PC-9 (cell line): Measurements from ENCODE around the gene SERHL2. TPM values are rescaled to one million over a fixed set of nuclear protein-coding genes. Genes with fewer than 3 reads are reported as not detected.
A peak's percentile ranks its signal among the peaks of the same experiment; 100 is the strongest.

Experiments
- BruUV-seq: library from RNA; stranded (reverse); fragments of 400-500 nt; replicated peaks from 2 replicates; lab custom pipeline; 2021; lab: Mats Ljungman, UMichigan
- CTCF ChIA-PET: fragments of 300-600 bp; sonication (Branson Sonifier 250); formaldehyde crosslinking; loops from one replicate; lab custom pipeline; 2022; ENCODE audit warnings: antibody characterized with exemption; lab: Charles Lee
- POLR2A ChIA-PET: fragments of 300-600 bp; sonication (Branson Sonifier 250); formaldehyde crosslinking; loops from one replicate; lab custom pipeline; 2022; ENCODE audit warnings: antibody characterized with exemption; ENCODE audit not compliant: unreplicated experiment; lab: Charles Lee
- DNase-seq, 2 experiments: peaks; one replicate each; pipeline versions ENCODE4 v3.0.0 to v3.0.0-alpha.2; 2015 to 2022; ENCODE audit warnings: mixed read lengths in 1 of 2
- H2AFZ ChIP-seq: fragments of 200-600 bp; sonication (generic); 2 replicates; pipeline ENCODE4 v1.8.1; 2017; ENCODE audit warnings: antibody characterized with exemption
- H3F3A ChIP-seq: fragments of 200-600 bp; sonication (generic); 2 replicates; pipeline ENCODE4 v1.8.1; 2017; ENCODE audit warnings: antibody characterized with exemption, mild to moderate bottlenecking, low read depth; ENCODE audit not compliant: insufficient read depth
- H3K27ac ChIP-seq: fragments of 200-600 bp; sonication (generic); 2 replicates; pipeline ENCODE4 v1.6.1; 2016; ENCODE audit warnings: mixed run types
- H3K27me3 ChIP-seq: fragments of 200-600 bp; sonication (generic); 2 replicates; pipeline ENCODE4 v1.6.1; 2016; ENCODE audit warnings: low read depth, mixed run types; ENCODE audit not compliant: insufficient read depth
- H3K36me3 ChIP-seq: fragments of 200-600 bp; sonication (generic); 2 replicates; pipeline ENCODE4 v1.6.1; 2016; ENCODE audit warnings: low read depth, mixed run types
- H3K4me1 ChIP-seq: fragments of 200-600 bp; sonication (generic); replicated peaks from 2 replicates; pipeline ENCODE4 v1.6.1; 2016; ENCODE audit warnings: mixed run types; ENCODE audit not compliant: insufficient read depth
- H3K4me2 ChIP-seq: fragments of 200-600 bp; sonication (generic); 2 replicates; pipeline ENCODE4 v1.6.1; 2017; ENCODE audit warnings: mixed run types
- H3K4me3 ChIP-seq: fragments of 200-600 bp; sonication (generic); 2 replicates; pipeline ENCODE4 v1.6.1; 2016; ENCODE audit warnings: mixed run types
- H3K79me2 ChIP-seq: fragments of 200-600 bp; sonication (generic); 2 replicates; pipeline ENCODE4 v1.6.1; 2017; ENCODE audit warnings: low read depth, mixed run types
- H3K9me2 ChIP-seq: fragments of 200-600 bp; sonication (generic); 2 replicates; pipeline ENCODE4 v1.8.1; 2017; ENCODE audit warnings: mild to moderate bottlenecking; ENCODE audit not compliant: insufficient read depth
- H3K9me3 ChIP-seq: fragments of 200-600 bp; sonication (generic); 2 replicates; pipeline ENCODE4 v1.8.1; 2016; ENCODE audit warnings: low read depth; ENCODE audit not compliant: insufficient read depth
- H4K20me1 ChIP-seq: fragments of 200-600 bp; sonication (generic); 2 replicates; pipeline ENCODE4 v1.8.1; 2017; ENCODE audit not compliant: insufficient read depth
- EZH2 ChIP-seq: fragments of 200-600 bp; sonication (generic); IDR thresholded peaks from 2 replicates; pipeline ENCODE4 v1.8.0; 2017; ENCODE audit warnings: antibody characterized with exemption, low read depth
- intact Hi-C: fragments of 100-400 bp; cut with micrococcal nuclease; formaldehyde crosslinking; loops from one replicate; pipeline ENCODE4 v1.10.0; 2022; ENCODE audit not compliant: unreplicated experiment
- total RNA-seq: library from RNA; stranded (reverse); gene quantifications from 2 replicates; pipeline ENCODE4 v1.2.3, GENCODE V29; 2021
- TF ChIP-seq, protein P1 (sequence below): fragments of 200-600 bp; sonication (generic); conservative IDR thresholded peaks from 2 replicates; pipeline ENCODE4 v1.6.1; 2017; ENCODE audit warnings: mixed run types, antibody characterized with exemption, mild to moderate bottlenecking, moderate library complexity

Gene SERHL2
- total RNA-seq, 1 experiment from 2014 or later: 2.4 TPM

DNA sequence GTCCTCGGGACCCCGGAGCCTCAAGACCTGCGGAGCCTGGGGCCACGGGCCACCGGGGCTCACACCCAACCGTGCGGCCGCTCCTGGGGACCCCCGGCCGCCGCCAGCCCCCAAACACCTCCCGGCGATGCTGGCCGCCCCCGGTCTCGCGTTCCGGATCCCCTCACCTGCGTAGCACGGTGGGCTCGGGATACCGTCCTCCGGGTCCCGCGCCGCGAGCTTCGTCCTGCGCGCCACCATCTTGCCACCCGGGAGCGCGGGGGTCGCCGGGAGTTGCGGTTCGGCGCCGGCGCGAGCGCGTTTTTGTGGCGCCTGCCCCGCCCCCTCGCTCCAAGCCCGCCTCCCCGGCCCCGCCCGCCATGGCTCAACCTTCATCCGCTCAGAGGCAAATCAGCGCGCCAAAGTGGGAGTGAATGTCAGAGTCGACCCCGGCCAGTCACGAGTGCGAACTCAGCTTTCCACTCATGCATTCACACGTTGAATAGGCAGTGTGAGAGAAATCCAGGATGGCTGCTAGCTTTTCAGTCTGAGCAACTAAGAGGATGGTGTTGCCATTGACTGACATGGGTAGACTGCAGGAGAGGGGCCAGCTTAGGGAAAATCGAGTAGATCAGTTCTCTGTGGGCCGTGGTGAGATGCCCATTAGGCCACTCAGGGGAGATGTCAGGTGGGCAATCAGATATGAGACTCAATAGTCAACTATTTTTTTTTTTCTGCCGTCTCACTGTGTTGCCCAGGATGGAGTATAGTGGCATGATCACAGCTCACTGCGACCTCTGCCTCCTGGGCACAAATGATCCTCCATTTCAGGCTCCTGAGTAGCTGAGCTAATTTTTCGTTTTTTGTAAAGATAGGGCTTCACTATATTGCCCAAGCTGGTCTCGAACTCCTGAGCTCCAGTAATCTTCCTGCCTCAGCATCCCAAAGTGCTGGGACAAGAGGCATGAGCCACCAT, 28.3 kb downstream of the SERHL2 start:
- peak in 1 of 2 experiments; percentile 70 for DNase-seq
- H2AFZ ChIP-seq: peak overlapping the region; percentile 60; the same call in 1 of the 2 replicates

DNA sequence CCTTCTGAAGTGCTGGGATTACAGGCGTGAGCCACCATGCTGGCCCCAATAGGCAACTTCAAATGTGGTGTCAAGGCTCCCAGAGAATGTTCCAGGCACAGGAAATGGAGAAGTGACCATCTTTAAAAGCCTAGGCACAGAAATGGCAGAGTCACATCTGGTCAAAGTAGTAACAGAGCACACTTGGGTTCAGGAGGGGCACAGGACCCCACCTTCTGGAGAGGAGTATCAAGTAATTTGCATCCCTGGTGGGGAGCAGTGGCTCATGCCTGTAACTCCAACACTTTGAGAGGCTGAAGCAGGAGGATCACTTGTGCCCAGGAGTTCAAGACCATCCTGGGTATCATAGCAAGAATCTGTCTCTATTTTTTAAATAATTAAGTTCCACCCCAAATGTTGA, 29.2 kb downstream of the SERHL2 start:
- Histone ChIP-seq H3K4me3 (no peak overlapping the region), H3K27me3 (no peaks in the 10 kb centered on the region), H3K27ac (no peak overlapping the region), H3F3A (peaks cover 29% of the 10 kb centered on the region), H2AFZ (no peak overlapping the region), H3K9me2 (no peaks in the 10 kb centered on the region), H3K79me2 (peaks cover 24% of the 10 kb centered on the region), H3K36me3 (peaks cover 33% of the 10 kb centered on the region), H3K9me3 (no peaks in the 10 kb centered on the region), H4K20me1 (peaks cover 5% of the 10 kb centered on the region; the same call in 1 of the 2 replicates), H3K4me2 (no peak overlapping the region), H3K4me1 (peaks cover 5% of the 10 kb centered on the region; the same call in 1 of the 2 replicates)
- ChIA-PET CTCF (interaction anchor here (0.5 kb wide), 1 partner anchor 25 kb away, joined by 6 read pairs; no protein-coding TSS in a partner anchor), POLR2A (no interaction called here)
- BruUV-seq: no TSS peak
- no peak for TF ChIP-seq EZH2
- TF ChIP-seq, protein P1, sequence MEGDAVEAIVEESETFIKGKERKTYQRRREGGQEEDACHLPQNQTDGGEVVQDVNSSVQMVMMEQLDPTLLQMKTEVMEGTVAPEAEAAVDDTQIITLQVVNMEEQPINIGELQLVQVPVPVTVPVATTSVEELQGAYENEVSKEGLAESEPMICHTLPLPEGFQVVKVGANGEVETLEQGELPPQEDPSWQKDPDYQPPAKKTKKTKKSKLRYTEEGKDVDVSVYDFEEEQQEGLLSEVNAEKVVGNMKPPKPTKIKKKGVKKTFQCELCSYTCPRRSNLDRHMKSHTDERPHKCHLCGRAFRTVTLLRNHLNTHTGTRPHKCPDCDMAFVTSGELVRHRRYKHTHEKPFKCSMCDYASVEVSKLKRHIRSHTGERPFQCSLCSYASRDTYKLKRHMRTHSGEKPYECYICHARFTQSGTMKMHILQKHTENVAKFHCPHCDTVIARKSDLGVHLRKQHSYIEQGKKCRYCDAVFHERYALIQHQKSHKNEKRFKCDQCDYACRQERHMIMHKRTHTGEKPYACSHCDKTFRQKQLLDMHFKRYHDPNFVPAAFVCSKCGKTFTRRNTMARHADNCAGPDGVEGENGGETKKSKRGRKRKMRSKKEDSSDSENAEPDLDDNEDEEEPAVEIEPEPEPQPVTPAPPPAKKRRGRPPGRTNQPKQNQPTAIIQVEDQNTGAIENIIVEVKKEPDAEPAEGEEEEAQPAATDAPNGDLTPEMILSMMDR: no peak
- DNase-seq: no peak
- intact Hi-C loops: no loop called here

More for the DNA sequence above, 28.3 kb downstream of the SERHL2 start:
- TF ChIP-seq, protein P1: no peak
- TF ChIP-seq EZH2: no peak
- H3K79me2 ChIP-seq: peaks cover 26% of the 10 kb centered on the region
- H3K27me3 ChIP-seq: no peaks in the 10 kb centered on the region
- H3K9me2 ChIP-seq: no peaks in the 10 kb centered on the region
- intact Hi-C loops: no loop called here
- peaks cover 9% of the 10 kb centered on the region; the same call in 1 of the 2 replicates for H4K20me1 ChIP-seq
- POLR2A ChIA-PET: interaction anchor here (0.7 kb wide), 1 partner anchor 508 kb away, joined by 4 read pairs; no protein-coding TSS in a partner anchor
- H3K4me3 ChIP-seq: peak overlapping the region; percentile 92
- peak overlapping the region; percentile 93 for H3K4me2 ChIP-seq
- H3K9me3 ChIP-seq: no peaks in the 10 kb centered on the region
- peaks cover 29% of the 10 kb centered on the region for H3K36me3 ChIP-seq
- H3K4me1 ChIP-seq: peaks cover 5% of the 10 kb centered on the region; the same call in 1 of the 2 replicates
- 0 out of 2 replicates have a peak overlapping the region, but pooled peaks have one; percentile 53 for H3K27ac ChIP-seq
- TSS peak; percentile 69 for BruUV-seq
- CTCF ChIA-PET: interaction anchor here (0.5 kb wide), 1 partner anchor 26 kb away, joined by 6 read pairs; no protein-coding TSS in a partner anchor
- peaks cover 27% of the 10 kb centered on the region for H3F3A ChIP-seq

DNA sequence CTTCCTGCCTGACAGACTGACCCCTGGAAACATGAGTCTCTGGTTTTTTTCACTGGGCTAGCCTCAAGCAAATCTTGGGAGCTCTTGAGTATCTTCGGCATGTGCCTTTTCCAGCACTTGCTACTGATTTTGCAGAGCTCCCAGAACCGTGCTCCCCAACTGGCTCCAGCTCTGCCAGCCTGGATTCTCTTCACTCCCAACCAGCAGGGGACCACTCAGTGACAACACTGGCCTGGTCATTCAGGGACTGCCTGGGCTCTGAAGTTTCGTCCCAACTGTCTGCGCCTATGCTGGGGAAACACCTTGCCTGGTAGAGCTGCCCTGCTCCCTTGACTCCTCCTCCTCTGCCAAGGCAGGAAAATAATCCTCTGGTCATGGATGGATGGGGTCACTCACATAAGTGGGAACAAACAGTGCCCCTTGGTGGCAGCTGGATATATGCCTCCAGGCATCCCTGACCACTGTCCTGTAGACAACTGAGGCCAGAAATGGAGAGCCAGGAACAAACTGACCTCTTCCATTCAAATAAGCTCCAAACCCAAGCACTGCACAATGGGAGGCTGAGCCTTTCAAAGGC, 30.7 kb downstream of the SERHL2 start:
- Histone ChIP-seq H4K20me1 (peaks cover 3% of the 10 kb centered on the region; the same call in 1 of the 2 replicates), H3K4me1 (peaks cover 5% of the 10 kb centered on the region; the same call in 1 of the 2 replicates), H2AFZ (no peak overlapping the region), H3K79me2 (peaks cover 18% of the 10 kb centered on the region), H3K9me3 (no peaks in the 10 kb centered on the region), H3F3A (peaks cover 29% of the 10 kb centered on the region), H3K9me2 (no peaks in the 10 kb centered on the region), H3K27ac (no peak overlapping the region), H3K27me3 (no peaks in the 10 kb centered on the region), H3K4me2 (no peak overlapping the region), H3K4me3 (no peak overlapping the region), H3K36me3 (peaks cover 25% of the 10 kb centered on the region)
- ChIA-PET POLR2A (no interaction called here), CTCF (interaction anchor here (0.6 kb wide), 1 partner anchor 79 kb away, joined by 5 read pairs; no protein-coding TSS in a partner anchor)
- BruUV-seq: no TSS peak
- TF ChIP-seq, protein P1: no peak
- intact Hi-C loops: no loop called here
- DNase-seq: no peak
